Measurements from ENCODE around the gene SCARB1. TPM values are rescaled to one million over a fixed set of nuclear protein-coding genes. Genes with fewer than 3 reads are reported as not detected.

SCARB1 gene
- total and polyA plus RNA-seq, 9 of the 15 experiments (the other 6 are each of a cell fraction or from before 2014, with no cell fraction given): 0.56 to 157 (median 52.8) TPM

GRCh38 chr12:124767066-124767821, 96.4 kb downstream of the SCARB1 start (continued):
- TF ChIP-seq NFIC (IDR thresholded peaks at IDR 0.05): no peak
- TF ChIP-seq CREB3 (tag; conservative IDR thresholded peaks at IDR 0.05; ENCODE audit: low read depth): no peak
- no peak for TF ChIP-seq RNF2 (IDR thresholded peaks at IDR 0.05)
- peak in 1 of 2 experiments; percentile 49; a peak in 1 of 3 replicates for TF ChIP-seq CBX3 (IDR thresholded peaks at IDR 0.05; ENCODE audit: borderline replicate concordance in 1 of 2, low read length in 2 of 2)
- peak; percentile 79; the same call in 1 of the 2 replicates for TF ChIP-seq HDAC2 (IDR thresholded peaks at IDR 0.05)
- no peak for TF ChIP-seq STAT5A (IDR thresholded peaks at IDR 0.05; ENCODE audit: borderline replicate concordance, low read length)
- no peak for TF ChIP-seq FOXM1 (IDR thresholded peaks at IDR 0.05; ENCODE audit: low read depth)
- no peak for TF ChIP-seq FOXM1 (CRISPR knock-in tag; IDR thresholded peaks at IDR 0.05; ENCODE audit: low read depth)
- TF ChIP-seq ZKSCAN1 (IDR thresholded peaks at IDR 0.05; ENCODE audit: low read depth, low read length): 0 out of 2 replicates have a peak, but pooled peaks have one; percentile 35
- no peak for TF ChIP-seq ZNF830 (CRISPR knock-in tag; IDR thresholded peaks at IDR 0.05)
- no peak for TF ChIP-seq FOXJ3 (CRISPR knock-in tag; IDR thresholded peaks at IDR 0.05)
- TF ChIP-seq BRD4 (IDR thresholded peaks at IDR 0.05): no peak
- no peak for TF ChIP-seq ZFP30 (CRISPR knock-in tag; IDR thresholded peaks at IDR 0.05; ENCODE audit: borderline replicate concordance)
- TF ChIP-seq SMC3 (conservative IDR thresholded peaks at IDR 0.05; ENCODE audit: insufficient read depth, low read depth, low read length): peak; percentile 94
- no peak for TF ChIP-seq TCFL5 (CRISPR knock-in tag; conservative IDR thresholded peaks at IDR 0.05)
- TF ChIP-seq MITF (IDR thresholded peaks at IDR 0.05): no peak
- TF ChIP-seq SMAD4 (CRISPR knock-in tag; conservative IDR thresholded peaks at IDR 0.05): no peak
- no peak for TF ChIP-seq E2F8 (IDR thresholded peaks at IDR 0.05; ENCODE audit: low read depth, partially characterized antibody)
- no peak for TF ChIP-seq ZFP91 (CRISPR knock-in tag; IDR thresholded peaks at IDR 0.05)
- no peak for TF ChIP-seq SFPQ (IDR thresholded peaks at IDR 0.05; ENCODE audit: low read depth, low read length)
